Thyroid gland (tissue), 4 donors: Measurements from ENCODE around the gene DOCK3.

ENCODE experiments used
- CTCF ChIP-seq, 6 experiments: fragments of 200-600 bp in 3 of 6; fragments of 450-650 bp in 3 of 6; sonication (generic) in 3 of 6; IDR thresholded peaks; one replicate each; pipeline ENCODE4 v1.5.1; 2016 to 2019; ENCODE audit warnings: antibody characterized with exemption in 6 of 6, mild to moderate bottlenecking in 2 of 6, inconsistent platforms in 1 of 6, moderate library complexity in 1 of 6
- POLR2A ChIP-seq, 2 donors: fragments of 450-650 bp; IDR thresholded peaks; one replicate each; pipeline ENCODE4 v1.6.1; 2017; ENCODE audit warnings: antibody characterized with exemption in 2 of 2, mild to moderate bottlenecking in 2 of 2, moderate library complexity in 1 of 2

- TF ChIP-seq CTCF (IDR thresholded peaks at IDR 0.05) (no peak), POLR2A (IDR thresholded peaks at IDR 0.05) (no peak)
These were observed 502.2 kb downstream of the DOCK3 start for GRCh38 chr3:51176923-51177322.
